CD4-positive, alpha-beta T cell treated with Interleukin-6 for 4 hours (primary cell): ENCODE measurements around the gene GRHL3.

Experiments
- DNase-seq: peaks from one replicate; pipeline ENCODE4 v3.0.0-alpha.2; 2020; ENCODE audit warnings: mixed read lengths

The GRHL3 gene

GRCh38 chr1:24374891-24375786 is 56.0 kb downstream of the GRHL3 start:
- no peak for DNase-seq

- no peak for DNase-seq
Observed at GRCh38 chr1:24379733-24380315, 60.7 kb downstream of the GRHL3 start.

- no peak for DNase-seq
Observed at GRCh38 chr1:24380508-24380907, 61.4 kb downstream of the GRHL3 start.

GRCh38 chr1:24381256-24381655 is 62.1 kb downstream of the GRHL3 start:
- DNase-seq: no peak

- no peak for DNase-seq
Observed at GRCh38 chr1:24382165-24382577, 63.0 kb downstream of the GRHL3 start.

- DNase-seq: no peak
Observed at GRCh38 chr1:24383381-24383940, 64.3 kb downstream of the GRHL3 start.

GRCh38 chr1:24384251-24385090 is 65.3 kb downstream of the GRHL3 start:
- peak; percentile 52 for DNase-seq

- peak; percentile 28 for DNase-seq
Observed at GRCh38 chr1:24385160-24385940, 66.2 kb downstream of the GRHL3 start.

- DNase-seq: no peak
Observed at GRCh38 chr1:24386241-24386640, 67.1 kb downstream of the GRHL3 start.

- DNase-seq: no peak
Observed at GRCh38 chr1:24386931-24387330, 67.8 kb downstream of the GRHL3 start.

- no peak for DNase-seq
Observed at GRCh38 chr1:24387636-24388175, 68.5 kb downstream of the GRHL3 start.

- DNase-seq: no peak
Observed at GRCh38 chr1:24388331-24388885, 69.3 kb downstream of the GRHL3 start.

- DNase-seq: no peak
Observed at GRCh38 chr1:24389231-24389678, 70.1 kb downstream of the GRHL3 start.

GRCh38 chr1:24390924-24391782 is 72.0 kb downstream of the GRHL3 start:
- peak; percentile 77 for DNase-seq

GRCh38 chr1:24391882-24392603 is 72.9 kb downstream of the GRHL3 start:
- DNase-seq: peak; percentile 73

GRCh38 chr1:24392604-24392946 is 73.4 kb downstream of the GRHL3 start:
- DNase-seq: no peak

- DNase-seq: peak; percentile 14
Observed at GRCh38 chr1:24392982-24393650, 74.0 kb downstream of the GRHL3 start.

GRCh38 chr1:24393892-24394291 is 74.7 kb downstream of the GRHL3 start:
- DNase-seq: no peak

GRCh38 chr1:24400065-24400464 is 80.9 kb downstream of the GRHL3 start:
- DNase-seq: no peak
